ENCODE measurements around the gene OCA2. TPM values are rescaled to one million over a fixed set of nuclear protein-coding genes. Genes with fewer than 3 reads are reported as not detected.

The OCA2 gene
- total and polyA plus RNA-seq, 2 of the 4 experiments (the other 2 are of a cell fraction): under 0.01 to 0.03 TPM

DNA sequence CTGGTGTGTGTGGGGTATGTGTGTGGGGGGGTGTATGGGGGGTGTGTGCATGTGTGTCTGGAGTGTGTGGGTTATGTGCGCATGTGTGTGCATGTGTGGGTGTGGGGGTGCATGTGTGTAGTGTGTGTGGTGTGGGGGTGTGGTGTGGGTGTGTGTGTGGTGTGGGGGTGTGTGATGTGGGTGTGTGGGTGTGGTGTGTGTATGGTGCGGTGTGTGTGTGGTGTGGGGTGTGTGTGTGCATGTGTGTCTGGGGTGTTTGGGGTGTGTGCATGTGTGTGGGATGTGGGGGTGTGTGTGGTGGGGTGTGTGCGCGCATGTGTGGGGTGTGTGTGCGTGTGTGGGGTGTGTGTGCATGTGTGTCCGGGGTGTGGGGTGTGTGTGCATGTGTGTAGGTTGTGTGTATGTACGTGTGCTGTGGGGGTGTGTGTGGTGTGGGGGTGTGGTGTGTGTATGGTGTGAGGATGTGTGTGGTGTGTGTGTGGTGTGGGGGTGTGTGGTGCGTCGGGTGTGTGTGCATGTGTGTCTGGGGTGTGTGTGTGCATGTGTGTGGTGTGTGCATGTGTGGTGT lies 6.2 kb upstream of the OCA2 start:
- no peak overlapping the region for H3K9ac ChIP-seq (ENCODE audit: low read depth, low read length)
- H3K27me3 ChIP-seq (ENCODE audit: control insufficient read depth, insufficient read depth, low read length): peaks cover 23% of the 10 kb centered on the region; the same call in 1 of the 2 replicates
- H3K4ac ChIP-seq (ENCODE audit: low read depth, low read length): no peak overlapping the region
- no peak overlapping the region for H3K14ac ChIP-seq (replicated peaks; ENCODE audit: low read depth, low read length)
- H2BK20ac ChIP-seq (ENCODE audit: low read depth, low read length): no peak overlapping the region
- no peak overlapping the region for H2BK120ac ChIP-seq (ENCODE audit: low read depth, low read length)
- dilution Hi-C loops (cut with HindIII; ENCODE audit: low sequenced_read_pairs, unreplicated experiment): no loop called here
- H4K20me1 ChIP-seq (ENCODE audit: insufficient read depth, low read length): no peaks in the 10 kb centered on the region; the same call in 1 of the 2 replicates
- H2AFZ ChIP-seq (replicated peaks; ENCODE audit: low read length, poor library complexity): peak overlapping the region; percentile 82
- no peak overlapping the region for H4K91ac ChIP-seq (ENCODE audit: insufficient read depth, low read depth, low read length)
- H3K23ac ChIP-seq (ENCODE audit: low read depth, low read length): no peak overlapping the region
- H2AK9ac ChIP-seq (replicated peaks; ENCODE audit: low read depth, low read length, poor library complexity): no peak overlapping the region
- no peak overlapping the region for H4K5ac ChIP-seq (ENCODE audit: low read depth, low read length)
- peaks cover 2% of the 10 kb centered on the region; the same call in 1 of the 2 replicates for H3K9me1 ChIP-seq (ENCODE audit: insufficient read depth, low read length)
- no TSS peak for BruUV-seq (replicated peaks)
- H3K4me2 ChIP-seq (ENCODE audit: low read depth, low read length): no peak overlapping the region
- H3K27ac ChIP-seq (ENCODE audit: insufficient read depth, low read length): no peak overlapping the region
- no peaks in the 10 kb centered on the region for H3K9me3 ChIP-seq (ENCODE audit: control insufficient read depth, insufficient read depth, low read length)
- TF ChIP-seq CEBPB (IDR thresholded peaks at IDR 0.05; ENCODE audit: low read depth, low read length) (no peak), SMC3 (IDR thresholded peaks at IDR 0.05; ENCODE audit: low read depth, low read length) (no peak), BHLHE40 (IDR thresholded peaks at IDR 0.05; ENCODE audit: low read depth, low read length) (no peak), MAZ (IDR thresholded peaks at IDR 0.05; ENCODE audit: borderline replicate concordance, low read depth, low read length) (no peak)
- TF ChIP-seq, protein P1, sequence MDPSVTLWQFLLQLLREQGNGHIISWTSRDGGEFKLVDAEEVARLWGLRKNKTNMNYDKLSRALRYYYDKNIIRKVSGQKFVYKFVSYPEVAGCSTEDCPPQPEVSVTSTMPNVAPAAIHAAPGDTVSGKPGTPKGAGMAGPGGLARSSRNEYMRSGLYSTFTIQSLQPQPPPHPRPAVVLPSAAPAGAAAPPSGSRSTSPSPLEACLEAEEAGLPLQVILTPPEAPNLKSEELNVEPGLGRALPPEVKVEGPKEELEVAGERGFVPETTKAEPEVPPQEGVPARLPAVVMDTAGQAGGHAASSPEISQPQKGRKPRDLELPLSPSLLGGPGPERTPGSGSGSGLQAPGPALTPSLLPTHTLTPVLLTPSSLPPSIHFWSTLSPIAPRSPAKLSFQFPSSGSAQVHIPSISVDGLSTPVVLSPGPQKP (IDR thresholded peaks at IDR 0.05; ENCODE audit: borderline replicate concordance, low read depth, low read length): no peak
- H2BK5ac ChIP-seq (ENCODE audit: low read depth, low read length, poor library complexity, severe bottlenecking): peak overlapping the region; percentile 70
- intact Hi-C loops (cut with micrococcal nuclease): no loop called here
- H3K4me1 ChIP-seq (ENCODE audit: control insufficient read depth, insufficient read depth, low read length): no peaks in the 10 kb centered on the region; the same call in 1 of the 2 replicates
- H2AK5ac ChIP-seq (ENCODE audit: low read depth, low read length): no peak overlapping the region
- H3K18ac ChIP-seq (ENCODE audit: low read depth, low read length): no peak overlapping the region
- no peak for ATAC-seq (ENCODE audit: low read depth)
- POLR2A ChIA-PET (ENCODE audit: unreplicated experiment): no interaction called here
- in situ Hi-C loops (cut with MboI; ENCODE audit: low sequenced_read_pairs): loop anchor here (25.0 kb wide), 1 partner anchor 1218 kb away; no protein-coding TSS in a partner anchor
- no peaks in the 10 kb centered on the region for H3K36me3 ChIP-seq (ENCODE audit: control insufficient read depth, insufficient read depth, low read length)
- H4K8ac ChIP-seq (ENCODE audit: low read depth in 2 of 2, low read length in 2 of 2): no peak overlapping the region
- no peak overlapping the region for H3K4me3 ChIP-seq (ENCODE audit: insufficient read depth, low read depth, low read length)
- no peak for DNase-seq
- no peak overlapping the region for H2BK15ac ChIP-seq (ENCODE audit: low read depth, low read length)
- 94% methylated on average over 8 of the region's 9 CpGs; no CpG with 5 or more reads in 1 of the 2 experiments for WGBS, 2 experiments (ENCODE audit: extremely low coverage in 2 of 2, insufficient read length in 1 of 2)
- CTCF ChIA-PET: no interaction called here
- H3K79me1 ChIP-seq (ENCODE audit: low read depth in 1 of 2, low read length in 2 of 2): no peaks in the 10 kb centered on the region
- H3K56ac ChIP-seq (ENCODE audit: extremely low read depth, insufficient read depth, low read length): no peak overlapping the region

All from IMR-90 (cell line).